HG02798 (cell line): ENCODE results near the gene KLF3.

Source experiments
- ATAC-seq: cut with Tn5 transposase; IDR thresholded peaks from one replicate; pipeline ENCODE4 v1.9.1; 2021; ENCODE audit warnings: mild to moderate bottlenecking; ENCODE audit not compliant: unreplicated experiment, poor library complexity

KLF3 gene

GRCh38 chr4:38692421-38692820 lies 28.4 kb downstream of the KLF3 start:
- ATAC-seq: no peak

GRCh38 chr4:38693569-38693968 lies 29.6 kb downstream of the KLF3 start:
- ATAC-seq: no peak

GRCh38 chr4:38694330-38694729 lies 30.3 kb downstream of the KLF3 start:
- no peak for ATAC-seq

- no peak for ATAC-seq
Observed at GRCh38 chr4:38695809-38696208, 31.8 kb downstream of the KLF3 start.

- ATAC-seq: no peak
Observed at GRCh38 chr4:38696697-38697096, 32.7 kb downstream of the KLF3 start.

- no peak for ATAC-seq
Observed at GRCh38 chr4:38698176-38698575, 34.2 kb downstream of the KLF3 start.

GRCh38 chr4:38699112-38699511 lies 35.1 kb downstream of the KLF3 start:
- ATAC-seq: no peak

GRCh38 chr4:38703635-38704034 lies 39.6 kb downstream of the KLF3 start:
- ATAC-seq: no peak

- no peak for ATAC-seq
Observed at GRCh38 chr4:38704622-38705154, 40.7 kb downstream of the KLF3 start.

- no peak for ATAC-seq
Observed at GRCh38 chr4:38706301-38706700, 42.3 kb downstream of the KLF3 start.

GRCh38 chr4:38710053-38710452 lies 46.1 kb downstream of the KLF3 start:
- no peak for ATAC-seq

GRCh38 chr4:38711066-38711465 lies 47.1 kb downstream of the KLF3 start:
- no peak for ATAC-seq

GRCh38 chr4:38715050-38715449 lies 51.1 kb downstream of the KLF3 start:
- no peak for ATAC-seq

- ATAC-seq: no peak
Observed at GRCh38 chr4:38716256-38716655, 52.3 kb downstream of the KLF3 start.

GRCh38 chr4:38717604-38718003 lies 53.6 kb downstream of the KLF3 start:
- ATAC-seq: no peak

- no peak for ATAC-seq
Observed at GRCh38 chr4:38723114-38723513, 59.1 kb downstream of the KLF3 start.

GRCh38 chr4:38723726-38724474 lies 59.9 kb downstream of the KLF3 start:
- no peak for ATAC-seq

- no peak for ATAC-seq
Observed at GRCh38 chr4:38724475-38724808, 60.4 kb downstream of the KLF3 start.

GRCh38 chr4:38728631-38729141 lies 64.7 kb downstream of the KLF3 start:
- ATAC-seq: no peak

GRCh38 chr4:38730493-38730829 lies 66.5 kb downstream of the KLF3 start:
- ATAC-seq: no peak

GRCh38 chr4:38730830-38731646 lies 67.0 kb downstream of the KLF3 start:
- peak; percentile 89 for ATAC-seq
